ENCODE measurements around the gene SUSD6.
A peak's percentile ranks its signal among the peaks of the same experiment; 100 is the strongest.

DNA sequence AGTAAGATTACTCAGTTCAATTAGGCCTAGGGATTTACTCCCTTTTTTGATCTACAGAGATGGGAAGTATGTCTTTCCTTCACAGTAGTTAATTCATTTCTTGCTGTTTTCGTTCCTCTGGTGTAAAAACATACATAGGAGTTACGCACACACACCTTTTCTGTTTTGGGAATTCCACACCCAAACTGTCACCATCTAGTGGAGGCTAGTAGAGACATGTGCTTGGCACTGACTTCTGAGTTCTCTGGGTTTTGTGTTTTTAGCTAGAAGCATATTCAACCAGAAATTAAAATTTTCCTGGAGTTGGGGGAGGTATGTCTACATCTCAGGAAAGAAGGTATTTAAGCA, 1.4 kb downstream of the SUSD6 start:
- TF ChIP-seq, protein P1, sequence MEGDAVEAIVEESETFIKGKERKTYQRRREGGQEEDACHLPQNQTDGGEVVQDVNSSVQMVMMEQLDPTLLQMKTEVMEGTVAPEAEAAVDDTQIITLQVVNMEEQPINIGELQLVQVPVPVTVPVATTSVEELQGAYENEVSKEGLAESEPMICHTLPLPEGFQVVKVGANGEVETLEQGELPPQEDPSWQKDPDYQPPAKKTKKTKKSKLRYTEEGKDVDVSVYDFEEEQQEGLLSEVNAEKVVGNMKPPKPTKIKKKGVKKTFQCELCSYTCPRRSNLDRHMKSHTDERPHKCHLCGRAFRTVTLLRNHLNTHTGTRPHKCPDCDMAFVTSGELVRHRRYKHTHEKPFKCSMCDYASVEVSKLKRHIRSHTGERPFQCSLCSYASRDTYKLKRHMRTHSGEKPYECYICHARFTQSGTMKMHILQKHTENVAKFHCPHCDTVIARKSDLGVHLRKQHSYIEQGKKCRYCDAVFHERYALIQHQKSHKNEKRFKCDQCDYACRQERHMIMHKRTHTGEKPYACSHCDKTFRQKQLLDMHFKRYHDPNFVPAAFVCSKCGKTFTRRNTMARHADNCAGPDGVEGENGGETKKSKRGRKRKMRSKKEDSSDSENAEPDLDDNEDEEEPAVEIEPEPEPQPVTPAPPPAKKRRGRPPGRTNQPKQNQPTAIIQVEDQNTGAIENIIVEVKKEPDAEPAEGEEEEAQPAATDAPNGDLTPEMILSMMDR (IDR thresholded peaks at IDR 0.05) = peak; percentile 33; the same call in 2 of the 3 replicates
- TF ChIP-seq PBX3 (IDR thresholded peaks at IDR 0.05) = no peak
